B cell (primary cell): ENCODE results near the gene KLHL28. TPM values are rescaled to one million over a fixed set of nuclear protein-coding genes. Genes with fewer than 3 reads are reported as not detected.

Source experiments
- ATAC-seq: fragments of 200-7000 bp; cut with Tn5 transposase; one replicate; pipeline ENCODE4 v1.10.0; 2021; ENCODE audit warnings: low read depth, mild to moderate bottlenecking, moderate number of reproducible peaks, moderate library complexity
- CTCF ChIA-PET: fragments of 350-600 bp; sonication (Branson Sonifier 250); formaldehyde crosslinking; loops from one replicate; lab custom pipeline; 2021; ENCODE audit warnings: antibody characterized with exemption, inconsistent platforms; lab: Charles Lee
- POLR2A ChIA-PET: fragments of 350-600 bp; sonication (Branson Sonifier 250); formaldehyde crosslinking; loops from one replicate; lab custom pipeline; 2021; ENCODE audit warnings: antibody characterized with exemption; lab: Charles Lee
- DNase-seq: peaks from one replicate; pipeline ENCODE4 v3.0.0; 2013
- H2AFZ ChIP-seq: 2 replicates; pipeline ENCODE4 v1.6.1; 2012; ENCODE audit warnings: mild to moderate bottlenecking, low read depth, low read length; ENCODE audit not compliant: insufficient read depth, poor library complexity, severe bottlenecking
- H3K27ac ChIP-seq, 2 donors: 1 replicate in 1 of 2; 2 replicates in 1 of 2; pipeline ENCODE4 v1.5.1; 2012 to 2013; ENCODE audit warnings: low read length in 2 of 2, mild to moderate bottlenecking in 2 of 2, moderate library complexity in 1 of 2
- H3K27me3 ChIP-seq, 4 experiments: fragments of 200-600 bp in 1 of 4; sonication (generic) in 1 of 4; replicated peaks in 1 of 4; 1 replicate in 2 of 4; 2 replicates in 2 of 4; pipeline versions ENCODE4 v1.6.1 to v1.7.0; 2013 to 2016; ENCODE audit warnings: low read length in 3 of 4, mild to moderate bottlenecking in 2 of 4, mixed read lengths in 1 of 4, moderate library complexity in 1 of 4; ENCODE audit not compliant: insufficient read depth in 4 of 4, control insufficient read depth in 3 of 4; ENCODE audit errors: control extremely low read depth in 1 of 4
- H3K36me3 ChIP-seq, 2 experiments: replicated peaks in 1 of 2; 1 replicate in 1 of 2; 2 replicates in 1 of 2; pipeline versions ENCODE4 v1.6.1 to v1.7.1; 2013; ENCODE audit warnings: low read length in 1 of 2; ENCODE audit not compliant: insufficient read depth in 2 of 2, control insufficient read depth in 1 of 2; ENCODE audit errors: control extremely low read depth in 1 of 2, extremely low read depth in 1 of 2
- H3K4me1 ChIP-seq, 2 donors: fragments of 200-600 bp in 1 of 2; sonication (generic) in 1 of 2; 1 replicate in 1 of 2; 2 replicates in 1 of 2; pipeline versions ENCODE4 v1.5.1 to v1.6.1; 2013 to 2017; ENCODE audit warnings: low read length in 2 of 2; ENCODE audit not compliant: control insufficient read depth in 2 of 2, insufficient read depth in 2 of 2
- H3K4me2 ChIP-seq: replicated peaks from 2 replicates; pipeline ENCODE3; 2012; ENCODE audit warnings: mild to moderate bottlenecking, low read depth, low read length; ENCODE audit not compliant: poor library complexity, severe bottlenecking
- H3K4me3 ChIP-seq, 5 experiments: fragments of 200-600 bp in 1 of 5; sonication (generic) in 1 of 5; 1 replicate in 3 of 5; 2 replicates in 2 of 5; pipeline versions ENCODE4 v1.5.1 to v1.7.0; 2011 to 2016; ENCODE audit warnings: low read length in 4 of 5, mild to moderate bottlenecking in 4 of 5, low read depth in 2 of 5, control low read depth in 1 of 5, moderate library complexity in 1 of 5; ENCODE audit not compliant: insufficient read depth in 1 of 5; ENCODE audit errors: control extremely low read depth in 1 of 5, extremely low read depth in 1 of 5
- H3K79me2 ChIP-seq: fragments of 200-600 bp; sonication (generic); one replicate; pipeline ENCODE4 v1.6.0; 2016; ENCODE audit warnings: low read length; ENCODE audit not compliant: control insufficient read depth, insufficient read depth
- H3K9ac ChIP-seq: fragments of 200-600 bp; sonication (generic); 2 replicates; pipeline ENCODE4 v1.6.1; 2017; ENCODE audit warnings: mild to moderate bottlenecking, low read length, moderate library complexity
- H3K9me3 ChIP-seq, 3 donors: one replicate each; pipeline versions ENCODE4 v1.6.1 to v1.7.1; 2013; ENCODE audit warnings: low read length in 2 of 3; ENCODE audit not compliant: control insufficient read depth in 2 of 3, insufficient read depth in 1 of 3; ENCODE audit errors: control extremely low read depth in 1 of 3
- H4K20me1 ChIP-seq: 2 replicates; pipeline ENCODE4 v1.6.0; 2012; ENCODE audit warnings: mild to moderate bottlenecking, low read length; ENCODE audit not compliant: insufficient read depth, control insufficient read depth, poor library complexity, severe bottlenecking
- H3K27ac Mint-ChIP-seq: one replicate; pipeline ENCODE4 v1.8.0; 2021; ENCODE audit warnings: mixed read lengths
- H3K27me3 Mint-ChIP-seq: one replicate; pipeline ENCODE4 v1.8.0; 2021; ENCODE audit warnings: mixed read lengths
- H3K4me1 Mint-ChIP-seq: one replicate; pipeline ENCODE4 v1.8.0; 2021; ENCODE audit warnings: mixed read lengths
- H3K4me3 Mint-ChIP-seq: one replicate; pipeline ENCODE4 v1.8.0; 2021; ENCODE audit warnings: mixed read lengths
- H3K9me3 Mint-ChIP-seq: one replicate; pipeline ENCODE4 v1.8.0; 2022; ENCODE audit warnings: mixed read lengths; ENCODE audit not compliant: insufficient read depth
- CTCF ChIP-seq: fragments of 200-600 bp; IDR thresholded peaks from one replicate; pipeline ENCODE4 v1.8.0; 2022; ENCODE audit warnings: antibody characterized with exemption, mild to moderate bottlenecking
- EZH2 ChIP-seq: IDR thresholded peaks from 2 replicates; pipeline ENCODE4 v1.6.1; 2012; ENCODE audit warnings: borderline replicate concordance, low read depth, mild to moderate bottlenecking, moderate library complexity, low read length; ENCODE audit not compliant: insufficient read depth, poor library complexity, severe bottlenecking
- WGBS: methylation state at CpG from one replicate; pipeline ENCODE4 v1.1.5; 2013; ENCODE audit warnings: missing lambda C conversion rate; ENCODE audit not compliant: insufficient coverage; 5-methylcytosine and 5-hydroxymethylcytosine counted together
- intact Hi-C: fragments of 100-400 bp; cut with micrococcal nuclease; formaldehyde crosslinking; loops from one replicate; pipeline ENCODE4 v1.10.0; 2022
- polyA plus RNA-seq: library from polyadenylated mRNA; depleted of rRNA; stranded (reverse); fragments of >200 nt; gene quantifications from 2 replicates; pipeline ENCODE4 v1.2.3, GENCODE V29; 2012
- total RNA-seq, 2 donors: library from RNA; stranded (reverse); fragments of 120-200 nt in 1 of 2; gene quantifications; 1 replicate in 1 of 2; 2 replicates in 1 of 2; pipeline versions ENCODE4 v1.2.3 to v1.2.4, GENCODE V29; 2013 to 2022

The KLHL28 gene
- total and polyA plus RNA-seq, 2 donors (not counting 1 experiment from before 2014, with no cell fraction given), result 8.9 to 33.5 TPM

- TF ChIP-seq EZH2 (no peak), CTCF (no peak)
- H3K4me3 Mint-ChIP-seq, result no peak overlapping the region
- H4K20me1 ChIP-seq, result peaks cover 68% of the 10 kb centered on the region
- ATAC-seq (no peak), DNase-seq (no peak)
- no peak overlapping the region for H3K27ac Mint-ChIP-seq
- peaks cover 0 to 1% (median 0%) of the 10 kb centered on the region in 3 donors for H3K9me3 ChIP-seq
- no peaks in the 10 kb centered on the region for H3K4me1 ChIP-seq
- peaks cover 3% of the 10 kb centered on the region for H3K9me3 Mint-ChIP-seq
- no peak overlapping the region for H2AFZ ChIP-seq
- H3K4me3 ChIP-seq, result no peak overlapping the region
- no peak overlapping the region for H3K9ac ChIP-seq
- POLR2A ChIA-PET, result no interaction called here
- CTCF ChIA-PET, result no interaction called here
- H3K36me3 ChIP-seq, result peaks cover 13 to 24% of the 10 kb centered on the region in 2 experiments
- H3K4me1 Mint-ChIP-seq, result peaks cover 22% of the 10 kb centered on the region
- intact Hi-C loops, result no loop called here
- WGBS, result 100% methylated on average over 2 of the region's 2 CpGs
- peaks cover 84% of the 10 kb centered on the region for H3K79me2 ChIP-seq
- H3K4me2 ChIP-seq, result no peak overlapping the region
- no peak overlapping the region for H3K27ac ChIP-seq
- H3K27me3 Mint-ChIP-seq, result no peaks in the 10 kb centered on the region
- H3K27me3 ChIP-seq, result no peaks in the 10 kb centered on the region
Observed at GRCh38 chr14:44951051-44951450, 10.7 kb downstream of the KLHL28 start.

GRCh38 chr14:44945264-44945663, 16.5 kb downstream of the KLHL28 start:
- WGBS, result 100% methylated on average over 1 of the region's 4 CpGs
- Mint-ChIP-seq H3K9me3 (peaks cover 3% of the 10 kb centered on the region), H3K27ac (no peak overlapping the region), H3K4me1 (peaks cover 4% of the 10 kb centered on the region), H3K27me3 (no peaks in the 10 kb centered on the region), H3K4me3 (no peak overlapping the region)
- TF ChIP-seq CTCF, result no peak
- TF ChIP-seq EZH2, result no peak
- H3K4me1 ChIP-seq, result no peaks in the 10 kb centered on the region
- DNase-seq, result no peak
- no peak overlapping the region for H3K9ac ChIP-seq
- H3K27ac ChIP-seq, result no peak overlapping the region
- peaks cover 0 to 1% (median 0%) of the 10 kb centered on the region in 3 donors for H3K9me3 ChIP-seq
- H3K36me3 ChIP-seq, result peaks cover 7 to 46% of the 10 kb centered on the region in 2 experiments
- no peak overlapping the region for H2AFZ ChIP-seq
- H3K79me2 ChIP-seq, result peaks cover 67% of the 10 kb centered on the region
- intact Hi-C loops, result no loop called here
- CTCF ChIA-PET, result no interaction called here
- H3K27me3 ChIP-seq, result no peaks in the 10 kb centered on the region
- no peak overlapping the region for H3K4me2 ChIP-seq
- peaks cover 60% of the 10 kb centered on the region for H4K20me1 ChIP-seq
- POLR2A ChIA-PET, result no interaction called here
- no peak for ATAC-seq
- no peak overlapping the region for H3K4me3 ChIP-seq
